SK-N-SH (cell line): ENCODE data around the gene SLC34A3. TPM values are rescaled to one million over a fixed set of nuclear protein-coding genes. Genes with fewer than 3 reads are reported as not detected.

Experiments
- CTCF ChIA-PET: fragments of 300-600, 350-600 bp; formaldehyde crosslinking; extraction: SDS; loops from one replicate; lab custom pipeline; 2021; lab: Yijun Ruan, JAX
- POLR2A ChIA-PET: fragments of 350-600 bp; sonication (Branson Sonifier 250); formaldehyde crosslinking; extraction: SDS; loops from one replicate; lab custom pipeline; 2020; ENCODE audit warnings: antibody characterized with exemption, inconsistent platforms; lab: Yijun Ruan, JAX
- DNase-seq: peaks from one replicate; pipeline ENCODE4 v3.0.0; 2012
- H2AFZ ChIP-seq: fragments of 200-600 bp; sonication (generic); 2 replicates; pipeline ENCODE4 v1.8.1; 2016; ENCODE audit warnings: antibody characterized with exemption, mild to moderate bottlenecking, low read depth
- H3F3A ChIP-seq: fragments of 200-600 bp; sonication (generic); replicated peaks from 2 replicates; pipeline ENCODE3; 2016; ENCODE audit warnings: antibody characterized with exemption, mild to moderate bottlenecking; ENCODE audit not compliant: insufficient read depth
- H3K27ac ChIP-seq, 2 experiments: fragments of 200-500 bp in 1 of 2; fragments of 200-600 bp in 1 of 2; sonication (Bioruptor generic) in 1 of 2; sonication (generic), shearing (Covaris generic) in 1 of 2; 2 replicates each; pipeline versions ENCODE4 v1.5.1 to v1.6.1; 2014 to 2016; ENCODE audit warnings: low read depth in 2 of 2, inconsistent platforms in 1 of 2, low read length in 1 of 2, mild to moderate bottlenecking in 1 of 2, mixed read lengths in 1 of 2
- H3K27me3 ChIP-seq: fragments of 200-600 bp; sonication (generic), shearing (Covaris generic); 2 replicates; pipeline ENCODE4 v1.6.1; 2016; ENCODE audit warnings: mixed run types; ENCODE audit not compliant: insufficient read depth
- H3K36me3 ChIP-seq, 2 experiments: fragments of 200-500 bp in 1 of 2; fragments of 200-600 bp in 1 of 2; sonication (Bioruptor generic) in 1 of 2; sonication (generic) in 1 of 2; replicated peaks in 1 of 2; 2 replicates each; pipeline versions ENCODE3 to v1.5.1; 2014 to 2016; ENCODE audit warnings: low read length in 1 of 2, mild to moderate bottlenecking in 1 of 2; ENCODE audit not compliant: insufficient read depth in 2 of 2, control insufficient read depth in 1 of 2
- H3K4me1 ChIP-seq, 2 experiments: fragments of 200-500 bp in 1 of 2; fragments of 200-600 bp in 1 of 2; sonication (Bioruptor generic) in 1 of 2; sonication (generic), shearing (Covaris generic) in 1 of 2; 2 replicates each; pipeline versions ENCODE4 v1.5.1 to v1.6.1; 2014 to 2016; ENCODE audit warnings: low read depth in 1 of 2, low read length in 1 of 2, mixed run types in 1 of 2; ENCODE audit not compliant: insufficient read depth in 2 of 2, control insufficient read depth in 1 of 2
- H3K4me2 ChIP-seq: fragments of 200-600 bp; sonication (generic), shearing (Covaris generic); 2 replicates; pipeline ENCODE4 v1.6.1; 2017; ENCODE audit warnings: mixed run types
- H3K4me3 ChIP-seq, 2 experiments: fragments of 200-500 bp in 1 of 2; fragments of 200-600 bp in 1 of 2; sonication (Bioruptor generic) in 1 of 2; sonication (generic), shearing (Covaris generic) in 1 of 2; 2 replicates each; pipeline versions ENCODE4 v1.5.1 to v1.8.1; 2014 to 2016; ENCODE audit warnings: low read depth in 2 of 2, inconsistent platforms in 1 of 2, low read length in 1 of 2, mild to moderate bottlenecking in 1 of 2, mixed read lengths in 1 of 2, moderate library complexity in 1 of 2
- H3K79me2 ChIP-seq: fragments of 200-600 bp; sonication (generic); 2 replicates; pipeline ENCODE4 v1.8.1; 2017; ENCODE audit warnings: mild to moderate bottlenecking; ENCODE audit not compliant: insufficient read depth
- H3K9ac ChIP-seq: fragments of 200-600 bp; sonication (generic); 2 replicates; pipeline ENCODE4 v1.6.1; 2017; ENCODE audit warnings: mixed run types
- H3K9me2 ChIP-seq: fragments of 200-600 bp; sonication (generic); 2 replicates; pipeline ENCODE4 v1.6.1; 2017; ENCODE audit warnings: mixed run types
- H3K9me3 ChIP-seq: fragments of 200-600 bp; sonication (generic); 2 replicates; pipeline ENCODE4 v1.6.1; 2017; ENCODE audit warnings: mixed run types, mild to moderate bottlenecking, moderate library complexity
- H4K20me1 ChIP-seq: fragments of 200-600 bp; sonication (generic); 2 replicates; pipeline ENCODE4 v1.6.1; 2017; ENCODE audit warnings: mild to moderate bottlenecking, mixed run types; ENCODE audit not compliant: insufficient read depth
- CHD2 ChIP-seq: fragments of 150-350 bp; IDR thresholded peaks from 2 replicates; pipeline ENCODE4 v1.6.1; 2018; ENCODE audit warnings: low read length; ENCODE audit not compliant: partially characterized antibody
- FOXM1 ChIP-seq: IDR thresholded peaks from 2 replicates; pipeline ENCODE4 v1.4.0; 2012; ENCODE audit warnings: low read depth, mild to moderate bottlenecking
- GABPA ChIP-seq: IDR thresholded peaks from 2 replicates; pipeline ENCODE4 v1.4.0; 2012; ENCODE audit warnings: low read depth, mild to moderate bottlenecking
- GATA2 ChIP-seq: sonication (generic); formaldehyde crosslinking; IDR thresholded peaks from 2 replicates; pipeline ENCODE4 v1.5.0; 2020; ENCODE audit warnings: mild to moderate bottlenecking, missing genetic modification reagents
- JUND ChIP-seq: IDR thresholded peaks from 2 replicates; pipeline ENCODE4 v1.4.0; 2012
- RCOR1 ChIP-seq: fragments of 150-350 bp; IDR thresholded peaks from 2 replicates; pipeline ENCODE4 v1.6.1; 2017; ENCODE audit warnings: antibody characterized with exemption, low read length
- RFX5 ChIP-seq: IDR thresholded peaks from 2 replicates; pipeline ENCODE4 v1.6.1; 2012; ENCODE audit warnings: mild to moderate bottlenecking, improper control_type of control experiment, low read length
- SIN3A ChIP-seq: IDR thresholded peaks from 2 replicates; pipeline ENCODE4 v1.6.1; 2012; ENCODE audit warnings: low read depth, mild to moderate bottlenecking, low read length, moderate library complexity, borderline replicate concordance
- TAF1 ChIP-seq: IDR thresholded peaks from 2 replicates; pipeline ENCODE4 v1.6.1; 2012; ENCODE audit warnings: low read depth, mild to moderate bottlenecking, low read length, moderate library complexity, borderline replicate concordance
- YY1 ChIP-seq: IDR thresholded peaks from 2 replicates; pipeline ENCODE4 v1.4.0; 2012; ENCODE audit warnings: low read depth, mild to moderate bottlenecking
- WGBS: methylation state at CpG from one replicate; pipeline ENCODE4 v1.1.6; 2017; ENCODE audit warnings: low lambda C conversion rate; 5-methylcytosine and 5-hydroxymethylcytosine counted together
- polyA plus RNA-seq, 3 experiments: library from polyadenylated mRNA; depleted of rRNA; stranded (reverse); fragments of >200 nt; gene quantifications; 2 replicates each; pipeline ENCODE4 v1.2.3, GENCODE V29; 2012
- TF ChIP-seq, protein P1 (sequence below): IDR thresholded peaks from 2 replicates; pipeline ENCODE4 v1.4.0; 2012; ENCODE audit warnings: low read depth, borderline replicate concordance
- TF ChIP-seq, protein P2 (sequence below): fragments of 200-600 bp; sonication (generic); IDR thresholded peaks from 2 replicates; pipeline ENCODE4 v1.6.1; 2017; ENCODE audit warnings: antibody characterized with exemption, mild to moderate bottlenecking, moderate library complexity

Gene SLC34A3
- polyA plus RNA-seq, 1 of the 3 experiments (the other 2 are of a cell fraction), result not detected

DNA sequence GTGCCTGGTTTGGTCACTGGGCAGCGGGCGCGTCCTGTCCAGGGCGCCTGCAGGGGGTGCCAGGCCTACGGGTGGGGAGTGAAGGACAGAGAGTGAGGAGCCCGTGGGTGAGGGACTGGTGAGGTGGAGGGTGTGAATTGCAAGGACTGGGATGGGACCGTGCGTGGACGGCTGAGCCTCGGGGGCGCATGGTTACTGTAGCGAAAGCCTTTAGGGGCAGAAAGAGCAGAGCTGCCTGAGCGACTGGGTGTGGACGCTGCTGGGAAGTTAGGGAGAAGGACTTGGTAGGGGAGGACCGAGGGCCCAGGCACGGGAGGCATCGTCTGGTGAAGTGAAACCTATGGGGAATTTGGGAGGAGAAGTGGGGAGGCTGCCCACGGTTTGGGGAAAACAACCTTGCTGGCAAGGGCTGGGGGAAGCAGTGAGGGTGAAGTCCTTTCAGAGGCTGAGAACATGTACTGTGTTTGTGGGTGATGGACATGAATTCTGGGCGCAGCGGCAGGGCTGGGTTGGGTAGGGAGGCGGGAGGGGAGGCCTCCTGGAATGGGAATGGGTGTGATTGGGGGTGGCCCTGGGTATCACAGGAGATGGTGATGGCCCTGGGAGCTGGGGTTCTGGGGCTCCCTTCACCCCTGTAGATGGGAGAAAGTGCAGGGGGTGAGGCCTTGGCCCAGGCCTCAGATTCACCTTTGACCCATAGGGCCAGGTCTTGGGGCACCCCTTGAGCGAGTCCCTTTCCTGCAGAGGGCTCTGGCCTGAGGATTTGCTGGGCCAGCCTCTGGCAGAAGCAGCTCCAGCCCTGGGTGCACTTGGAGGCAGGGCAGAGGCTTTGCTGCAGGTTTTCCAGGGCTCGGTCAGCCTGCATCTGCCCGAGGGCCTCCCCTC lies 45.1 kb downstream of the SLC34A3 start:
- POLR2A ChIA-PET, result no interaction called here
- WGBS, result 88% methylated on average over 23 of the region's 24 CpGs

DNA sequence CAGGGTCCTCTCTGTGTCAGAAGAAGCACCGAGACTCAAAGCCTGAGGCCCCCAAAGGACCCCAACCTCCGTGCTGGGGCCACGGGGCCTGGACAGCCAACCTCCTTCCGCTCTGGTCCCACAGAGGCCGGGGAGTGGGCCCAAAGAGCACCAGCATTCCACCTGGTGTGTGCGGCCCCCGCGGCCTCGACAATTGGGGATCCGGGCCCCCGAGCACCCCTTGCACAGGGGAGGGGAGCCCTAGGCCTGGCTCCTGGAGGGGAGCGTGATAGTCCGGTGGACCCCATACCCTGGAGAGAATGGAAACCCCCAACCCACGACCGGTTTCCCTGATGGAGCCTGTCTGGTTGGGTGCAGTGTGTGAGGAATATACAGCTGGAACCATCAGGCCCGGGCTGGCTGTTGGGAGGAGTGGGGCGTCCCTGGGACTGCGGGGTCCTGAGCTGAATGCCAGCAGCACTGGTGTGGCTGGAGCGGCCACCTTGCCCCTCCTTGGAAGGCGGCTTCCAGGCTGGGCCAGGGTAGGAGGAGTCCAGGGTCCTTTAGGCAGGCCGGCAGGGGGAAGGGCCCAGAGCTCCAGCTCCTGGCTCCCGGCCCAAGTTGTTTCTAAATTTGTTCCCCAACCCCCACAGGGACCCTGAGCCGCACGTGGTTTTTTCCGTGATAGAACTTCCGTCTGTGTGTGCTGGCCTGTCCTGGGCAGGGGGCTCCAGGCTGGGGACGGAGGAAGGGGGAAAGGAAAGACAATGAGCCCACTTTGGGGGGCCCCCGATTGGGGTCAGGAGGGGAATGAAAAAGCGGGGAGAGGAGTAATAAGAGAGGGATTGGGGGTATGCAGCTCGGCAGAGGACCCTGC lies 46.0 kb downstream of the SLC34A3 start:
- Histone ChIP-seq H3K9ac (no peak overlapping the region), H3F3A (peaks cover 8% of the 10 kb centered on the region), H3K4me3 (no peak overlapping the region), H4K20me1 (0 out of 2 replicates have a peak, but pooled peaks cover 3% of the 10 kb centered on the region), H3K36me3 (peaks cover 0 to 16% of the 10 kb centered on the region in 2 experiments), H3K4me2 (no peak overlapping the region), H3K27me3 (no peaks in the 10 kb centered on the region), H3K27ac (no peak overlapping the region), H3K9me2 (no peaks in the 10 kb centered on the region), H3K9me3 (no peaks in the 10 kb centered on the region)
- WGBS, result 55% methylated on average over 12 of the region's 30 CpGs
- TF ChIP-seq, protein P1, sequence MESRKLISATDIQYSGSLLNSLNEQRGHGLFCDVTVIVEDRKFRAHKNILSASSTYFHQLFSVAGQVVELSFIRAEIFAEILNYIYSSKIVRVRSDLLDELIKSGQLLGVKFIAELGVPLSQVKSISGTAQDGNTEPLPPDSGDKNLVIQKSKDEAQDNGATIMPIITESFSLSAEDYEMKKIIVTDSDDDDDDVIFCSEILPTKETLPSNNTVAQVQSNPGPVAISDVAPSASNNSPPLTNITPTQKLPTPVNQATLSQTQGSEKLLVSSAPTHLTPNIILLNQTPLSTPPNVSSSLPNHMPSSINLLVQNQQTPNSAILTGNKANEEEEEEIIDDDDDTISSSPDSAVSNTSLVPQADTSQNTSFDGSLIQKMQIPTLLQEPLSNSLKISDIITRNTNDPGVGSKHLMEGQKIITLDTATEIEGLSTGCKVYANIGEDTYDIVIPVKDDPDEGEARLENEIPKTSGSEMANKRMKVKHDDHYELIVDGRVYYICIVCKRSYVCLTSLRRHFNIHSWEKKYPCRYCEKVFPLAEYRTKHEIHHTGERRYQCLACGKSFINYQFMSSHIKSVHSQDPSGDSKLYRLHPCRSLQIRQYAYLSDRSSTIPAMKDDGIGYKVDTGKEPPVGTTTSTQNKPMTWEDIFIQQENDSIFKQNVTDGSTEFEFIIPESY, result no peak
- TF ChIP-seq TAF1 (no peak), SIN3A (no peak), GABPA (no peak), RCOR1 (no peak), CHD2 (no peak), RFX5 (no peak), YY1 (no peak), JUND (no peak), GATA2 (CRISPR knock-in tag) (no peak), FOXM1 (no peak)
- TF ChIP-seq, all 33 proteins: peak for 0
- Histone ChIP-seq H3K79me2 (no peaks in the 10 kb centered on the region), H3K4me1 (peaks cover 0 to 8% of the 10 kb centered on the region in 2 experiments; a peak in 2 of 4 replicates), H2AFZ (no peak overlapping the region)
- ChIA-PET CTCF (interaction anchor here (0.9 to 1.7 kb wide), 6 partner anchors 10 to 131 kb away, joined by 3 to 8 read pairs (median 3); no protein-coding TSS in a partner anchor), POLR2A (no interaction called here)
- DNase-seq, result no peak

More for the DNA sequence above, 45.1 kb downstream of the SLC34A3 start:
- H3F3A ChIP-seq, result peaks cover 8% of the 10 kb centered on the region
- H3K9me2 ChIP-seq, result no peaks in the 10 kb centered on the region
- no peak for TF ChIP-seq FOXM1
- TF ChIP-seq, protein P2, sequence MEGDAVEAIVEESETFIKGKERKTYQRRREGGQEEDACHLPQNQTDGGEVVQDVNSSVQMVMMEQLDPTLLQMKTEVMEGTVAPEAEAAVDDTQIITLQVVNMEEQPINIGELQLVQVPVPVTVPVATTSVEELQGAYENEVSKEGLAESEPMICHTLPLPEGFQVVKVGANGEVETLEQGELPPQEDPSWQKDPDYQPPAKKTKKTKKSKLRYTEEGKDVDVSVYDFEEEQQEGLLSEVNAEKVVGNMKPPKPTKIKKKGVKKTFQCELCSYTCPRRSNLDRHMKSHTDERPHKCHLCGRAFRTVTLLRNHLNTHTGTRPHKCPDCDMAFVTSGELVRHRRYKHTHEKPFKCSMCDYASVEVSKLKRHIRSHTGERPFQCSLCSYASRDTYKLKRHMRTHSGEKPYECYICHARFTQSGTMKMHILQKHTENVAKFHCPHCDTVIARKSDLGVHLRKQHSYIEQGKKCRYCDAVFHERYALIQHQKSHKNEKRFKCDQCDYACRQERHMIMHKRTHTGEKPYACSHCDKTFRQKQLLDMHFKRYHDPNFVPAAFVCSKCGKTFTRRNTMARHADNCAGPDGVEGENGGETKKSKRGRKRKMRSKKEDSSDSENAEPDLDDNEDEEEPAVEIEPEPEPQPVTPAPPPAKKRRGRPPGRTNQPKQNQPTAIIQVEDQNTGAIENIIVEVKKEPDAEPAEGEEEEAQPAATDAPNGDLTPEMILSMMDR, result peak; percentile 9; the same call in 1 of the 2 replicates
- no peak for DNase-seq
- no peaks in the 10 kb centered on the region for H3K27me3 ChIP-seq
- H3K4me1 ChIP-seq, result peaks cover 0 to 4% of the 10 kb centered on the region in 2 experiments; a peak in 2 of 4 replicates
- no peak overlapping the region for H3K27ac ChIP-seq
- H3K79me2 ChIP-seq, result no peaks in the 10 kb centered on the region
- no peak overlapping the region for H3K9ac ChIP-seq
- no peak overlapping the region for H3K4me2 ChIP-seq
- peaks cover 0 to 19% of the 10 kb centered on the region in 2 experiments for H3K36me3 ChIP-seq
- no peak overlapping the region for H3K4me3 ChIP-seq
- H3K9me3 ChIP-seq, result no peaks in the 10 kb centered on the region
- 0 out of 2 replicates have a peak, but pooled peaks cover 3% of the 10 kb centered on the region for H4K20me1 ChIP-seq
- CTCF ChIA-PET, result interaction anchor here (1.4 kb wide), 2 partner anchors 10 to 11 kb away, joined by 3 to 4 read pairs; no protein-coding TSS in a partner anchor
- H2AFZ ChIP-seq, result no peak overlapping the region
